ENCODE measurements around the gene FZD7. TPM values are rescaled to one million over a fixed set of nuclear protein-coding genes. Genes with fewer than 3 reads are reported as not detected.
A peak's percentile ranks its signal among the peaks of the same experiment; 100 is the strongest.

FZD7 gene
- total and polyA plus RNA-seq, 8 donors: 11.1 to 43.1 (median 38.0) TPM

GRCh38 chr2:202026507-202026906 is 7.1 kb upstream of the FZD7 start:
- peaks cover 2 to 8% of the 10 kb centered on the region in 2 donors for H3K27me3 ChIP-seq
- TF ChIP-seq, protein P1, sequence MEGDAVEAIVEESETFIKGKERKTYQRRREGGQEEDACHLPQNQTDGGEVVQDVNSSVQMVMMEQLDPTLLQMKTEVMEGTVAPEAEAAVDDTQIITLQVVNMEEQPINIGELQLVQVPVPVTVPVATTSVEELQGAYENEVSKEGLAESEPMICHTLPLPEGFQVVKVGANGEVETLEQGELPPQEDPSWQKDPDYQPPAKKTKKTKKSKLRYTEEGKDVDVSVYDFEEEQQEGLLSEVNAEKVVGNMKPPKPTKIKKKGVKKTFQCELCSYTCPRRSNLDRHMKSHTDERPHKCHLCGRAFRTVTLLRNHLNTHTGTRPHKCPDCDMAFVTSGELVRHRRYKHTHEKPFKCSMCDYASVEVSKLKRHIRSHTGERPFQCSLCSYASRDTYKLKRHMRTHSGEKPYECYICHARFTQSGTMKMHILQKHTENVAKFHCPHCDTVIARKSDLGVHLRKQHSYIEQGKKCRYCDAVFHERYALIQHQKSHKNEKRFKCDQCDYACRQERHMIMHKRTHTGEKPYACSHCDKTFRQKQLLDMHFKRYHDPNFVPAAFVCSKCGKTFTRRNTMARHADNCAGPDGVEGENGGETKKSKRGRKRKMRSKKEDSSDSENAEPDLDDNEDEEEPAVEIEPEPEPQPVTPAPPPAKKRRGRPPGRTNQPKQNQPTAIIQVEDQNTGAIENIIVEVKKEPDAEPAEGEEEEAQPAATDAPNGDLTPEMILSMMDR (IDR thresholded peaks at IDR 0.05): no peak
- no peak overlapping the region for H3K4me3 ChIP-seq
- no peaks in the 10 kb centered on the region for H3K36me3 ChIP-seq
- intact Hi-C loops (cut with DNase I): no loop called here
- no peak for DNase-seq
- peaks cover 0 to 3% of the 10 kb centered on the region in 2 donors for H3K4me1 ChIP-seq
- no peak overlapping the region for H3K27ac ChIP-seq
- no peak for ATAC-seq
- no peaks in the 10 kb centered on the region for H3K9me3 ChIP-seq

GRCh38 chr2:202030691-202031090 is 3.0 kb upstream of the FZD7 start:
- ATAC-seq (no peak), DNase-seq (no peak)
- Histone ChIP-seq H3K27ac (no peak overlapping the region), H3K4me1 (peaks cover 5 to 24% of the 10 kb centered on the region in 2 donors), H3K4me3 (no peak overlapping the region), H3K27me3 (peaks cover 11 to 49% of the 10 kb centered on the region in 2 donors), H3K36me3 (no peaks in the 10 kb centered on the region), H3K9me3 (no peaks in the 10 kb centered on the region)
- intact Hi-C loops (cut with DNase I): loop anchor here in 1 of 2 donors (10.0 kb wide), 1 partner anchor 144 kb away; no protein-coding TSS in a partner anchor
- TF ChIP-seq, protein P1 (IDR thresholded peaks at IDR 0.05): no peak

GRCh38 chr2:202031246-202031951 is 2.3 kb upstream of the FZD7 start:
- peak in 1 of 4 donors; percentile 68 for DNase-seq
- Histone ChIP-seq H3K4me1 (peaks cover 5 to 25% of the 10 kb centered on the region in 2 donors), H3K36me3 (no peaks in the 10 kb centered on the region), H3K9me3 (no peaks in the 10 kb centered on the region), H3K27ac (no peak overlapping the region), H3K4me3 (no peak overlapping the region), H3K27me3 (peaks cover 11 to 56% of the 10 kb centered on the region in 2 donors)
- intact Hi-C loops (cut with DNase I): loop anchor here in 1 of 2 donors (10.0 kb wide), 1 partner anchor 143 kb away; no protein-coding TSS in a partner anchor
- TF ChIP-seq, protein P1 (IDR thresholded peaks at IDR 0.05): no peak
- no peak for ATAC-seq

DNA sequence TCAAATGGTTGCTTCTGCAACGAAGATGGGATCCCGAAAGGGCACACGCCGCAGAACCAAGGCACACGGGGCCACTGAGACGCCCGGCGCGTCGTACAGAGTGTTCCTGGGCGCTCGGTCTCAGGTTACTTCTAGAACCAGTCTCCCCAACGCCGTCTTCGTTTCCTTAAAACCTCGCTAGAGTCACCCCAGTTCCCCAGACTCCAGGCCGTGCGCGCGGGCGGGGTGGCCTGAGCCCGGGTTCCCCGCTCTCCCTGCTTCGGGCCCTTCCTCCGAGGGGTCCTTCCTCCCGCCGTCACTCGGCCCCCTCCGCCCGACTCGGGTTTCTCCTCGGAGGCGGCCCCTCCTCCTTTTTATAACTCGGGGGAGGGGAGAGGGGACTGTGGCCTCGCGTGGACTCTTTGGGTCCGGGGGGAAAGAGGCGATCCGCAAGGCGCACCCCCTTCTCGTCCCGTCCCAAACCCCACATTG is 774 bp upstream of the FZD7 start:
- H3K27ac ChIP-seq: peak overlapping the region; percentile 77 to 94
- no peaks in the 10 kb centered on the region for H3K9me3 ChIP-seq
- intact Hi-C loops (cut with DNase I): loop anchor here in 1 of 2 donors (10.0 kb wide), 1 partner anchor 142 kb away; no protein-coding TSS in a partner anchor
- peaks cover 11 to 71% of the 10 kb centered on the region in 2 donors for H3K27me3 ChIP-seq
- DNase-seq (peak in 3 of 4 donors; percentile 58 to 88 (median 86)), ATAC-seq (peak; percentile 58)
- peaks cover 5 to 25% of the 10 kb centered on the region in 2 donors for H3K4me1 ChIP-seq
- TF ChIP-seq, protein P1 (IDR thresholded peaks at IDR 0.05): no peak
- H3K4me3 ChIP-seq: peak overlapping the region; percentile 61
- no peaks in the 10 kb centered on the region for H3K36me3 ChIP-seq
